HEK293 (cell line): ENCODE results near the gene LZTR1.
A peak's percentile ranks its signal among the peaks of the same experiment; 100 is the strongest.

Experiments
- BCL11B ChIP-seq: fragments of 450-650 bp; formaldehyde crosslinking; IDR thresholded peaks from 2 replicates; pipeline ENCODE4 v1.5.1; 2016; ENCODE audit warnings: low read depth, missing biosample characterization, missing genetic modification characterization
- GLI4 ChIP-seq: fragments of 450-650 bp; formaldehyde crosslinking; IDR thresholded peaks from 2 replicates; pipeline ENCODE4 v1.5.1; 2016; ENCODE audit warnings: missing biosample characterization, missing genetic modification characterization
- KLF16 ChIP-seq: fragments of 450-650 bp; formaldehyde crosslinking; IDR thresholded peaks from 2 replicates; pipeline ENCODE4 v1.5.1; 2017; ENCODE audit warnings: missing biosample characterization, missing genetic modification characterization
- YY1 ChIP-seq: fragments of 450-650 bp; formaldehyde crosslinking; IDR thresholded peaks from 2 replicates; pipeline ENCODE4 v1.5.1; 2018; ENCODE audit warnings: missing biosample characterization, missing genetic modification characterization
- ZBTB8A ChIP-seq: fragments of 450-650 bp; formaldehyde crosslinking; IDR thresholded peaks from 2 replicates; pipeline ENCODE4 v1.5.1; 2016; ENCODE audit warnings: missing biosample characterization, missing genetic modification characterization
- ZNF10 ChIP-seq: fragments of 450-650 bp; formaldehyde crosslinking; IDR thresholded peaks from 2 replicates; pipeline ENCODE4 v1.5.1; 2017; ENCODE audit warnings: missing biosample characterization, missing genetic modification characterization
- ZNF112 ChIP-seq: fragments of 450-650 bp; formaldehyde crosslinking; IDR thresholded peaks from 2 replicates; pipeline ENCODE4 v1.5.0; 2017; ENCODE audit warnings: missing biosample characterization, missing genetic modification characterization
- ZNF133 ChIP-seq: fragments of 450-650 bp; formaldehyde crosslinking; IDR thresholded peaks from 2 replicates; pipeline ENCODE4 v1.5.1; 2016; ENCODE audit warnings: missing biosample characterization, missing genetic modification characterization
- ZNF140 ChIP-seq: fragments of 450-650 bp; formaldehyde crosslinking; IDR thresholded peaks from 2 replicates; pipeline ENCODE4 v1.5.1; 2016; ENCODE audit warnings: missing biosample characterization, missing genetic modification characterization
- ZNF16 ChIP-seq: fragments of 450-650 bp; formaldehyde crosslinking; IDR thresholded peaks from 2 replicates; pipeline ENCODE4 v1.5.1; 2016; ENCODE audit warnings: low read depth, missing biosample characterization, missing genetic modification characterization
- ZNF169 ChIP-seq: fragments of 450-650 bp; formaldehyde crosslinking; IDR thresholded peaks from 2 replicates; pipeline ENCODE4 v1.5.1; 2016; ENCODE audit warnings: missing biosample characterization, missing genetic modification characterization
- ZNF175 ChIP-seq: fragments of 450-650 bp; formaldehyde crosslinking; IDR thresholded peaks from 2 replicates; pipeline ENCODE4 v1.5.1; 2016; ENCODE audit warnings: missing biosample characterization, missing genetic modification characterization
- ZNF19 ChIP-seq: fragments of 450-650 bp; formaldehyde crosslinking; IDR thresholded peaks from 2 replicates; pipeline ENCODE4; 2016; ENCODE audit warnings: missing biosample characterization, missing genetic modification characterization, low read depth
- ZNF211 ChIP-seq: fragments of 450-650 bp; formaldehyde crosslinking; IDR thresholded peaks from 2 replicates; pipeline ENCODE4 v1.5.1; 2016; ENCODE audit warnings: low read depth, missing biosample characterization, missing genetic modification characterization
- ZNF214 ChIP-seq: fragments of 450-650 bp; formaldehyde crosslinking; IDR thresholded peaks from 2 replicates; pipeline ENCODE4 v1.5.1; 2017; ENCODE audit warnings: missing biosample characterization, mild to moderate bottlenecking, missing genetic modification characterization, borderline replicate concordance
- ZNF221 ChIP-seq: fragments of 450-650 bp; formaldehyde crosslinking; IDR thresholded peaks from 2 replicates; pipeline ENCODE4 v1.5.1; 2017; ENCODE audit warnings: missing biosample characterization, missing genetic modification characterization, borderline replicate concordance
- ZNF23 ChIP-seq: fragments of 450-650 bp; formaldehyde crosslinking; IDR thresholded peaks from 2 replicates; pipeline ENCODE4 v1.5.1; 2016; ENCODE audit warnings: missing biosample characterization, missing genetic modification characterization, borderline replicate concordance
- ZNF302 ChIP-seq: fragments of 450-650 bp; formaldehyde crosslinking; IDR thresholded peaks from 2 replicates; pipeline ENCODE4 v1.5.1; 2016; ENCODE audit warnings: missing biosample characterization, missing genetic modification characterization, low read depth
- ZNF423 ChIP-seq: fragments of 450-650 bp; formaldehyde crosslinking; IDR thresholded peaks from 2 replicates; pipeline ENCODE4 v1.5.1; 2016; ENCODE audit warnings: missing biosample characterization, missing genetic modification characterization
- ZNF571 ChIP-seq: fragments of 450-650 bp; formaldehyde crosslinking; IDR thresholded peaks from 2 replicates; pipeline ENCODE4 v1.5.0; 2017; ENCODE audit warnings: missing biosample characterization, missing genetic modification characterization
- ZNF600 ChIP-seq: fragments of 450-650 bp; formaldehyde crosslinking; IDR thresholded peaks from 2 replicates; pipeline ENCODE4 v1.5.1; 2016; ENCODE audit warnings: missing biosample characterization, missing genetic modification characterization
- ZNF654 ChIP-seq: fragments of 450-650 bp; formaldehyde crosslinking; IDR thresholded peaks from 2 replicates; pipeline ENCODE4 v1.5.1; 2016; ENCODE audit warnings: low read depth, missing biosample characterization, missing genetic modification characterization
- ZNF658 ChIP-seq: fragments of 450-650 bp; formaldehyde crosslinking; IDR thresholded peaks from 2 replicates; pipeline ENCODE4; 2016; ENCODE audit warnings: missing biosample characterization, missing genetic modification characterization
- ZNF747 ChIP-seq: fragments of 450-650 bp; formaldehyde crosslinking; IDR thresholded peaks from 2 replicates; pipeline ENCODE4 v1.5.1; 2016; ENCODE audit warnings: missing biosample characterization, missing genetic modification characterization
- ZNF76 ChIP-seq: fragments of 450-650 bp; formaldehyde crosslinking; IDR thresholded peaks from 2 replicates; pipeline ENCODE4; 2016; ENCODE audit warnings: low read depth, missing biosample characterization, missing genetic modification characterization, borderline replicate concordance
- ZNF768 ChIP-seq: fragments of 450-650 bp; formaldehyde crosslinking; IDR thresholded peaks from 2 replicates; pipeline ENCODE4 v1.5.1; 2018; ENCODE audit warnings: missing biosample characterization, mild to moderate bottlenecking, missing genetic modification characterization
- ZNF830 ChIP-seq: fragments of 450-650 bp; IDR thresholded peaks from 2 replicates; pipeline ENCODE4 v1.5.0; 2018; ENCODE audit warnings: missing biosample characterization, missing genetic modification characterization, low read depth, mild to moderate bottlenecking, moderate library complexity
- TF ChIP-seq, protein P1 (sequence below): fragments of 450-650 bp; formaldehyde crosslinking; IDR thresholded peaks from 2 replicates; pipeline ENCODE4 v1.5.1; 2016; ENCODE audit warnings: missing biosample characterization, missing genetic modification characterization
- TF ChIP-seq, protein P2 (sequence below): fragments of 450-650 bp; formaldehyde crosslinking; IDR thresholded peaks from 2 replicates; pipeline ENCODE4 v1.5.1; 2016; ENCODE audit warnings: missing biosample characterization, missing genetic modification characterization
- TF ChIP-seq, protein P3 (sequence below): fragments of 450-650 bp; formaldehyde crosslinking; IDR thresholded peaks from 2 replicates; pipeline ENCODE4 v1.5.1; 2017; ENCODE audit warnings: missing biosample characterization, missing genetic modification characterization
- TF ChIP-seq, protein P4 (sequence below): fragments of 450-650 bp; formaldehyde crosslinking; IDR thresholded peaks from 2 replicates; pipeline ENCODE4 v1.5.1; 2016; ENCODE audit warnings: missing biosample characterization, missing genetic modification characterization
- TF ChIP-seq, protein P5 (sequence below): sonication (generic); formaldehyde crosslinking; IDR thresholded peaks from 2 replicates; pipeline ENCODE4 v1.8.1; 2022; ENCODE audit warnings: mild to moderate bottlenecking, moderate library complexity, missing genetic modification reagents
- TF ChIP-seq, protein P6 (sequence below): fragments of 450-650 bp; formaldehyde crosslinking; IDR thresholded peaks from 2 replicates; pipeline ENCODE4 v1.5.1; 2016; ENCODE audit warnings: missing biosample characterization, missing genetic modification characterization, low read depth

Gene LZTR1

DNA sequence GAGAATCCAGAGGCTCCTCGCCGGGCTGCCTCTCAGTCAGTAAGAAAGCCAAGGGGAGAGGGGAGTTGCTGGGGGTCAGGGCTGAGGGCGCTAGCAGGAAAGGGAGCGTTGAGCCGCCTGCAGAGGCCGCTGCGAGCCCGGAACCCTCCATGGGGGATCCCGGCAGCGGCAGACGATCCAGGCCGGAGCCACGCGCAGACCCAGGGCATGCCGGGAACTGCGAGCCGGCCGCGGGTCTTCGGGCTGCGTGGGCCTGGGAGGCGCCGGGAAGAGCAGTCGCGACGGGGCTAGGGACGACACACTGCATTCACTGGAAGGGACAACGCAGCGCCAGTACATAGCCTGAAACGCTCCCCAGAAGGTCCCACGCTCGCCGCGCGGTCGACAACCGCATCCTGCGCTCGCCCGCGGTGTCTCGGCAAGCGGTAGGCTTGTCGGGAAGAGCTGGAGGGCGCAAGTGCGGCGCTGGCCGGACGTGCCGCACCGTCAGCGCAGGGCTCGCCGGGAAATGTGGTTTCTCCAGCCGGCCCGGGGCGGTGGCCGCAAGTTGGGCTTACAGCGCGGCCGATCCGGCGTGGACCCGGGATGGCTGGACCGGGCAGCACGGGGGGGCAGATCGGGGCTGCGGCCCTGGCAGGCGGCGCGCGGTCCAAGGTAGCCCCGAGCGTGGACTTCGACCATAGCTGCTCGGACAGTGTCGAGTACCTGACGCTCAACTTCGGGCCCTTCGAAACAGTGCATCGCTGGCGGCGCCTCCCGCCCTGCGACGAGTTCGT is at the start of gene LZTR1 (continued):
- TF ChIP-seq ZNF211 (tag by site-specific recombination) (no peak), ZNF169 (tag by site-specific recombination) (no peak), GLI4 (tag by site-specific recombination) (0 out of 2 replicates have a peak, but pooled peaks have one; percentile 35), ZNF175 (tag by site-specific recombination) (no peak), ZNF23 (tag by site-specific recombination) (no peak), ZNF600 (peak; percentile 87), ZNF76 (tag by site-specific recombination) (peak; percentile 99), KLF16 (tag by site-specific recombination) (peak; percentile 77), ZNF423 (tag by site-specific recombination) (no peak), ZNF221 (tag by site-specific recombination) (no peak), ZNF133 (tag by site-specific recombination) (no peak), ZNF112 (no peak), ZNF10 (tag by site-specific recombination) (no peak), ZBTB8A (peak; percentile 65), ZNF830 (no peak), ZNF302 (tag by site-specific recombination) (no peak), ZNF768 (tag by site-specific recombination) (no peak; the same call in 1 of the 2 replicates), ZNF214 (tag by site-specific recombination) (no peak), YY1 (tag by site-specific recombination) (peak; percentile 73), BCL11B (tag by site-specific recombination) (peak; percentile 53), ZNF747 (tag by site-specific recombination) (no peak), ZNF658 (tag by site-specific recombination) (no peak), ZNF654 (tag by site-specific recombination) (no peak), ZNF140 (tag by site-specific recombination) (no peak), ZNF16 (tag by site-specific recombination) (no peak), ZNF19 (tag by site-specific recombination) (no peak), ZNF571 (tag by site-specific recombination) (no peak)
- TF ChIP-seq, protein P1, sequence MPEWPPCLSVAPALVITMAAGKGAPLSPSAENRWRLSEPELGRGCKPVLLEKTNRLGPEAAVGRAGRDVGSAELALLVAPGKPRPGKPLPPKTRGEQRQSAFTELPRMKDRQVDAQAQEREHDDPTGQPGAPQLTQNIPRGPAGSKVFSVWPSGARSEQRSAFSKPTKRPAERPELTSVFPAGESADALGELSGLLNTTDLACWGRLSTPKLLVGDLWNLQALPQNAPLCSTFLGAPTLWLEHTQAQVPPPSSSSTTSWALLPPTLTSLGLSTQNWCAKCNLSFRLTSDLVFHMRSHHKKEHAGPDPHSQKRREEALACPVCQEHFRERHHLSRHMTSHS (tag by site-specific recombination) = no peak
- TF ChIP-seq, protein P2, sequence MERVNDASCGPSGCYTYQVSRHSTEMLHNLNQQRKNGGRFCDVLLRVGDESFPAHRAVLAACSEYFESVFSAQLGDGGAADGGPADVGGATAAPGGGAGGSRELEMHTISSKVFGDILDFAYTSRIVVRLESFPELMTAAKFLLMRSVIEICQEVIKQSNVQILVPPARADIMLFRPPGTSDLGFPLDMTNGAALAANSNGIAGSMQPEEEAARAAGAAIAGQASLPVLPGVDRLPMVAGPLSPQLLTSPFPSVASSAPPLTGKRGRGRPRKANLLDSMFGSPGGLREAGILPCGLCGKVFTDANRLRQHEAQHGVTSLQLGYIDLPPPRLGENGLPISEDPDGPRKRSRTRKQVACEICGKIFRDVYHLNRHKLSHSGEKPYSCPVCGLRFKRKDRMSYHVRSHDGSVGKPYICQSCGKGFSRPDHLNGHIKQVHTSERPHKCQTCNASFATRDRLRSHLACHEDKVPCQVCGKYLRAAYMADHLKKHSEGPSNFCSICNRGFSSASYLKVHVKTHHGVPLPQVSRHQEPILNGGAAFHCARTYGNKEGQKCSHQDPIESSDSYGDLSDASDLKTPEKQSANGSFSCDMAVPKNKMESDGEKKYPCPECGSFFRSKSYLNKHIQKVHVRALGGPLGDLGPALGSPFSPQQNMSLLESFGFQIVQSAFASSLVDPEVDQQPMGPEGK (tag by site-specific recombination) = peak; percentile 44
- TF ChIP-seq, protein P3, sequence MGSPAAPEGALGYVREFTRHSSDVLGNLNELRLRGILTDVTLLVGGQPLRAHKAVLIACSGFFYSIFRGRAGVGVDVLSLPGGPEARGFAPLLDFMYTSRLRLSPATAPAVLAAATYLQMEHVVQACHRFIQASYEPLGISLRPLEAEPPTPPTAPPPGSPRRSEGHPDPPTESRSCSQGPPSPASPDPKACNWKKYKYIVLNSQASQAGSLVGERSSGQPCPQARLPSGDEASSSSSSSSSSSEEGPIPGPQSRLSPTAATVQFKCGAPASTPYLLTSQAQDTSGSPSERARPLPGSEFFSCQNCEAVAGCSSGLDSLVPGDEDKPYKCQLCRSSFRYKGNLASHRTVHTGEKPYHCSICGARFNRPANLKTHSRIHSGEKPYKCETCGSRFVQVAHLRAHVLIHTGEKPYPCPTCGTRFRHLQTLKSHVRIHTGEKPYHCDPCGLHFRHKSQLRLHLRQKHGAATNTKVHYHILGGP = no peak
- TF ChIP-seq, protein P4, sequence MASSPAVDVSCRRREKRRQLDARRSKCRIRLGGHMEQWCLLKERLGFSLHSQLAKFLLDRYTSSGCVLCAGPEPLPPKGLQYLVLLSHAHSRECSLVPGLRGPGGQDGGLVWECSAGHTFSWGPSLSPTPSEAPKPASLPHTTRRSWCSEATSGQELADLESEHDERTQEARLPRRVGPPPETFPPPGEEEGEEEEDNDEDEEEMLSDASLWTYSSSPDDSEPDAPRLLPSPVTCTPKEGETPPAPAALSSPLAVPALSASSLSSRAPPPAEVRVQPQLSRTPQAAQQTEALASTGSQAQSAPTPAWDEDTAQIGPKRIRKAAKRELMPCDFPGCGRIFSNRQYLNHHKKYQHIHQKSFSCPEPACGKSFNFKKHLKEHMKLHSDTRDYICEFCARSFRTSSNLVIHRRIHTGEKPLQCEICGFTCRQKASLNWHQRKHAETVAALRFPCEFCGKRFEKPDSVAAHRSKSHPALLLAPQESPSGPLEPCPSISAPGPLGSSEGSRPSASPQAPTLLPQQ (tag by site-specific recombination) = peak; percentile 88
- TF ChIP-seq, protein P5, sequence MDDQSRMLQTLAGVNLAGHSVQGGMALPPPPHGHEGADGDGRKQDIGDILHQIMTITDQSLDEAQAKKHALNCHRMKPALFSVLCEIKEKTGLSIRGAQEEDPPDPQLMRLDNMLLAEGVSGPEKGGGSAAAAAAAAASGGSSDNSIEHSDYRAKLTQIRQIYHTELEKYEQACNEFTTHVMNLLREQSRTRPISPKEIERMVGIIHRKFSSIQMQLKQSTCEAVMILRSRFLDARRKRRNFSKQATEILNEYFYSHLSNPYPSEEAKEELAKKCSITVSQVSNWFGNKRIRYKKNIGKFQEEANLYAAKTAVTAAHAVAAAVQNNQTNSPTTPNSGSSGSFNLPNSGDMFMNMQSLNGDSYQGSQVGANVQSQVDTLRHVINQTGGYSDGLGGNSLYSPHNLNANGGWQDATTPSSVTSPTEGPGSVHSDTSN = peak; percentile 96
- TF ChIP-seq, protein P6, sequence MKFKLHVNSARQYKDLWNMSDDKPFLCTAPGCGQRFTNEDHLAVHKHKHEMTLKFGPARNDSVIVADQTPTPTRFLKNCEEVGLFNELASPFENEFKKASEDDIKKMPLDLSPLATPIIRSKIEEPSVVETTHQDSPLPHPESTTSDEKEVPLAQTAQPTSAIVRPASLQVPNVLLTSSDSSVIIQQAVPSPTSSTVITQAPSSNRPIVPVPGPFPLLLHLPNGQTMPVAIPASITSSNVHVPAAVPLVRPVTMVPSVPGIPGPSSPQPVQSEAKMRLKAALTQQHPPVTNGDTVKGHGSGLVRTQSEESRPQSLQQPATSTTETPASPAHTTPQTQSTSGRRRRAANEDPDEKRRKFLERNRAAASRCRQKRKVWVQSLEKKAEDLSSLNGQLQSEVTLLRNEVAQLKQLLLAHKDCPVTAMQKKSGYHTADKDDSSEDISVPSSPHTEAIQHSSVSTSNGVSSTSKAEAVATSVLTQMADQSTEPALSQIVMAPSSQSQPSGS (tag by site-specific recombination) = no peak
